HG03135 (cell line): Measurements from ENCODE around the gene RFX2.

Source experiments
- ATAC-seq: cut with Tn5 transposase; IDR thresholded peaks from one replicate; pipeline ENCODE4 v1.9.1; 2021; ENCODE audit warnings: mild to moderate bottlenecking, moderate library complexity; ENCODE audit not compliant: unreplicated experiment

RFX2 gene

DNA sequence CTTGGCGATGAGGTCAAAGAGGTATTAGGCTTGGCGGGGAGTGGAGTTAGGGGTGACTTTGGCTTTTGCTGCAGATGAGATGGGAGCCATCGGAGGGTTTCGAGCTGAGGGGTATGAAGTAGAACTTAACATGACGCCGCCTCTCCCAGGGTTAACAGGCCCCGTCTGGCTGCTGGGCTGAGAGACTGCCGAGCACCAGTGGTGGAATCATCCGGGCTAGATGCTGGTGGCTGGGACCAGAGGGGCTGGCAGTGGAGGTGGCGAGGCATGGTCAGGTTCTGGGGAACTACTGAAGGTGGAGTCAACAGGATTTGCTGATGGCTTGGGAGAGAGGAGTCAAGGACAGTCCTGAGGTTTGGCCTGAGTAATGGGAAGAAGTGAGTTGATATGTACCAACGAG, 4.9 kb downstream of the RFX2 start:
- no peak for ATAC-seq

DNA sequence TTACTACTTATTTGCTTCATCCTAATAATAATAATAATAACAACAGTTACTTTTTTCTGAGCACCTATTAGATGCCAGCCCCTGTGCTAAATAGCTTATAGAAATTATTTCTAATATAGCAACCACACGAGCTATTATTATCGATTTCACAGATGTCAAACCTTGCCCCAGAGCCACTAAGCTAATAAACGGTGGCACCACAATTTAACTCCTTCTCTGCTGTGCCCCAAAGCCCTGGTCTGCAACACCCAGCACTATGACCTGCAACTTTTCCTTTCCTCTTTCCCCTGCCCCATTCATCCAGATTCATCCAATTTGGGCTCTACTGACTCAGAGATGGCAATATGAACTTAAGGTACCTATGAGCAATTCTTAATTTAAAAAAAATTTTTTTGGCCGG, 6.4 kb downstream of the RFX2 start:
- no peak for ATAC-seq

DNA sequence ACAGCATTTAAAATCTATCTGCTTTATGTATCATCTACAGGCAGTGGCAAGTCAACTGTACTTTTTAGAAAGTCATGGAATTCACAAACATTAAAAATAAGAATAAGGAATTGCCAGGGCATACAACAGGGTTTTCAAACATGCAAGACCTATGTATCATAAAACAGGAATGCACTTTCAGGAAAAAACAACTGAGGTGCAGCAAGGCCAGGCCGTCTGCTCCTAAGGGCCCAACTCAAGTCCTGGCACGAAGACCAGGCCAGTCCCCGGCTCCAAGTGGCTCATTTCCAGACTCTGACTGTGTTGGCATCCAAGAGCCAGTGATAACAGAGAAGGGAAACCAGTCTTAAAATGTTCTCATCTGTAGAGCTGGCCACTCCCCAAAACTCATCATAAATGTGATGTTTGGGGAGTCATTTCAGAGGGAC, 7.1 kb downstream of the RFX2 start:
- no peak for ATAC-seq

DNA sequence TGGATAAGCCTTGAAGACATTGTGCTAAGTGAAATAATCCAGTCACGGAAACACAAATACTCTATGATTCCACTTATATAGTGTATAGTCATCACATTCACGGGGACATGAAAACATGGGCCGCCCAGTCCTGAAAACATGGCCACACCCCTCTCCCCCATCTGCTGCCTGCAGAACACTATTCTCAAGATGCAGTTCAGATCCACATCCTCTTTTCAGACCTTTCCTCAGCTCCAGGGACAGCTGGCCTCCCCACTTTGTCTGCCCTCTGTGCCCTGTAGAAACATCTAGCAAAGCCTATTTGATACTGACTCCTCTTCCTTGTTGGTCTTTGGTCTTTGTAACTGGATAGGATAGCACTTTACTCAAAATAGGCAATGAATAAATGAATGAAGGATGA, 8.3 kb downstream of the RFX2 start:
- ATAC-seq, result no peak

GRCh38 chr19:6101291-6101825, 8.9 kb downstream of the RFX2 start:
- ATAC-seq, result no peak

GRCh38 chr19:6100284-6100915, 9.9 kb downstream of the RFX2 start:
- ATAC-seq, result no peak

- no peak for ATAC-seq
Observed at GRCh38 chr19:6099599-6099998, 10.7 kb downstream of the RFX2 start.

DNA sequence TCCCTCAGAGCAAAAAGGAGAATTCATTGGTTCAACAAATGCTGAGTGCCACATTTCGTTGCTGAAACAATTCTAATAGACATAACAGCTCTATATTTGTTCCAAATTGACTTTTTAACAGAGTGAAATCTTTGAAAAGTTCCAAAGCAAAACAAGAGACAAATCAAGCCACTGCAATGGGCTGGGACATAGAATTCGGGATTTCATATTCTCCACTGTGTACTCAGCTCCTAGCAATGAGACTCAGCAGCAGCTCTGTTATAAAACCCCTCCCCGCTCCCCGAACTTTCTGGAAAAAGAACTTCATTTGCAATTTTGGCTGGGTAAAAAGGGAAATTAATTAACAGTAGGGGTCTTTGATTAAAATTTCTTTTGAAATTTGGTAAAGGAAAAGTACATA, 11.3 kb downstream of the RFX2 start:
- no peak for ATAC-seq

DNA sequence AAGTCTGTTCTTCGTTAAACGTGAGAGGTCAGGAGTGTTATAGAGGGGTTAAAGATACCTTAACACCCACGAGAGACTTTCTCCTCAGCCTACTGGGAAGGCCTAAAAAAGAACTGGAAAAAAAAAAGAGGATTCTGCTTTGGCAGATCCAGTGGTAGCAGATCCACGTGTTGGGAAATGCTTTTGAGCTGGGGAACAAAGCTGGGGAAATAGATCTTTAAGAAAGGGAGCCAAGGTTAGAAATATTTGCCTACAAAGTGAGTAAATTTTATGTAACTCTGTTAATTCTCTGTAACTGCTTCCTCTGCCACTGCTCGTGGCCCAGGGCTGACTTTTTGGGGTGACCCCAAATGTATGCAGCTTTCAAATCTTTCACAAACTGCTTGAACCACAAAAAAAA, 11.7 kb downstream of the RFX2 start:
- ATAC-seq, result no peak

- no peak for ATAC-seq
Observed at GRCh38 chr19:6097911-6098310, 12.4 kb downstream of the RFX2 start.

DNA sequence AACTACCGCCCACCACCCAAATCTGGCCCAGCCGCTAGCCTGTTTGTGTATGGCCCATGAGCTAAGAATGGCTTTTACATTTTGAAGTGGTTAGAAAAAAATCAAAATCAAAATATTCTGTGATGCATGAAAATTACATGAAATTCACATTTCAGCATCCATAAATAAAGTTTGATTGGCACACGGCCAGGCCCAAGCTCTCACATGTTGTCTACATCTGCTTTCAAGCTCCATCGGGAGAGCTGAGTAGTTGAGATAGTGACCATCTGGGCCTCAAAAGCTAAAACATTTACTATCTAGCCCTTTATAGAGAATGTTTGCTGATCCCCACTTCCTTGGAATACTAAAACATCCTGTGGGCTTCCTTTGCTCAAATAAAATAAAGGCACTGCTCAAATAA, 14.5 kb downstream of the RFX2 start:
- no peak for ATAC-seq

- no peak for ATAC-seq
Observed at GRCh38 chr19:6092329-6093286, 17.7 kb downstream of the RFX2 start.

DNA sequence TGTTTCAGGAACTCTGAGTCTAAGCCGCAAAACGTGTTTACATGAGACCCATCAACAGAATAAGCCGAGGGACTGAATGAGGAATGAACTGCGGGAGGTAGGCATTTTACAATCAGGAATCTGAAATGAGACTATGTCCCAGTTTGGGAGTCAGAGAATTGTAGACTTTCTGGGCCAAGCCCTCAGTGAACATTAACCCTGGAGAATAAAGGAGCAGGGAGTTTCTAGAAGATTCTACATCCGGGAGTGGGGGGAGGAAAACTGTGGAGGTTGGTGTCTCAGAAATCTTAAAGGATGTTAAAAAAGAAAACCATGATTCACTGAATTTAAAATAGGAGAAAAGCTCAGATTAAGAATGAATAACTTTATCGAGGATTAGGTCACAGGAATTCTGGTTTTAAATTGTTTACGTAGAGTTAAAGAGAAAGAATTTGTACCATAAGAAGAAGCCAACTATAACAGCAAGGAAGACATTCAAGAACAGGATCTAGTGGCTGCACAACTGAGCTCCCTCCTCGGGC, 18.5 kb downstream of the RFX2 start:
- ATAC-seq, result no peak

DNA sequence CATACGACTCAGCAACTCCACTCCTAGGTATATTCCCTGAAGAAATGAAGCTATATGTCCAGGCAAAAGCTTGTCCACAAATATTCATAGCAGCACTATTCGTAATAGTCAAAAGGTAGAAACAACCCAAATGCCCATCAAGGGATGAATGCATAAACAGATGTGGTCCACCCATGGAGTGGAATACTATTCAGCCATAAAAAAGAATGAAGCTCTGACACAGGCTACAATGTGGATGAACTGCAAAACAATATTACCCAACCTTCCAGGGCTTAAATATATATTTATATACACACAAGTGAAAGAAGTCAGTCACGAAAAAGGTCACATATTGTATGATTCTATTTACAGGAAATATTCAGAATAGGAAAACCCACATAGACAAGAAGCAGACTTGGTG, 19.7 kb downstream of the RFX2 start:
- no peak for ATAC-seq

DNA sequence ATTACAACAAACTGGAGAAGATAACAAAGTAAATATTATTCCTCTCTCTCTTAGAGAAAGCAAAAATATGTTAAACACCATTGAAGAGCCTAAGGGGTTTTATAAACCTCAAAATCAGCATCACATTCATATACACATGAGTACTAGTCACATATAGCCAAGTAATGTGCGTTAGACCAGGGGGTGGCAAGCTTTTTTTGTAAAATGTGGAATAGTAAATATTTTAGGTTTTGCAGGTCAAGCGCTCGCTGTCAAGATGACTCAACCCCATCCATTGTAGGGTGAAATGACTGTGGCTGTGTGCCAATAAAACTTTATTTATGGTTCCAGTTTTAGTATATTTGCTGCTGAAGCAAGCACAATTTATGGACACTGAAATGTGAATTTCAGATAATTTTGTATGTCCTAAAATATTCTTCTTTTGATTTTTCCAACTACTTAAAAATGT, 21.7 kb downstream of the RFX2 start:
- no peak for ATAC-seq

DNA sequence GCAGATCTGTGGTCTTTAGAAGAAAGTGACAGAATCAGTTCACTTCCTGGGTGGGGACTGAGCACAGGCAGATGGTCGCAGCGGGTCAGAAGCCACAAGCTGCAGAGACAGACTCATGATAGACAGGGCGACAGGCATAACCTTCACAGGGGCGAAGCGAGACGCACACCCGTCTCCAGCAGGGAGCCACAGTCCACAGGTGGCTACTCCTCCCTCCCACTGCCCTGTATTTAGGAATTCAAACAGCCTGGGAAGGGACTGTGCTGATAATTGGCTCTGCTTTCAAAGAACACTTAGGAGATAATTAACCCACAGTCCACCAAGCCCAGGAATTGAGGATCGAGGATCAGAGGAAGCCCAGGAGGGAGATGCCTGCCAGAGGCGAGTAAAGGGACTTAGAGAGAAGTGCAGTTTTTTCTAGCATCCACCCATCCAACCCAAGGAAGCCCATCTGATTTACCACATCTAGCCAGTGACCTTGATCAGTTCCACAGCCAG, 23.2 kb downstream of the RFX2 start:
- ATAC-seq, result no peak

- no peak for ATAC-seq
Observed at GRCh38 chr19:6086068-6086788, 24.1 kb downstream of the RFX2 start.

DNA sequence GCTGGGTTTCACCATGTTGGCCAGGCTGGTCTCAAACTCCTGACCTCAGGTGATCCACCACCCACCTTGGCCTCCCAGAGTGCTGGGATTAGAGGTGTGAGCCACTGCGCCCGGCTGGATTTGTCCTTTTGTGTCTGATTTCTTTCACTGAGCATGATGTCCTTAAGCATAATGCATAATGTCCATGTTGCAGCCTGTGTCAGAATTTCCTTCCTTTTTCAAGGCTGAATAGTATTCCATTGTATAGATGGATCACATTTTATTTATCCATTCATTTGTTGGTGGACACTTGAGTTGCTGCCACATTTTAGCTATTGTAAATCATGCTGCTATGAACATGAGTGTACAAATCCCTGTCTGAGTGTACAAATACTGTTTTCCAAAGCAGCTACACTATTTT, 25.5 kb downstream of the RFX2 start:
- ATAC-seq, result no peak

- ATAC-seq, result no peak
Observed at GRCh38 chr19:6079107-6079506, 31.2 kb downstream of the RFX2 start.

GRCh38 chr19:6078068-6078467, 32.2 kb downstream of the RFX2 start:
- no peak for ATAC-seq
